ENCODE measurements around the gene CEP164.
"Not testable (repeated sequence)": the region's sequence is repeated elsewhere in the genome, so short reads cannot be mapped to it uniquely, and the experiment has no call there.

The CEP164 gene

GRCh38 chr11:117392001-117392690, 64.5 kb downstream of the CEP164 start:
- Histone ChIP-seq H3K27ac (ENCODE audit: low read depth, low read length) (no peak overlapping the region), H3K4me3 (ENCODE audit: low read length) (no peak overlapping the region), H3K27me3 (ENCODE audit: control insufficient read depth, insufficient read depth, low read length) (no peaks in the 10 kb centered on the region), H3K9ac (ENCODE audit: low read length) (no peak overlapping the region), H3K36me3 (ENCODE audit: control insufficient read depth, insufficient read depth, low read length) (peaks cover 50% of the 10 kb centered on the region), H3K4me1 (ENCODE audit: control insufficient read depth, insufficient read depth, low read length) (no peaks in the 10 kb centered on the region)

GRCh38 chr11:117392979-117393378, 65.3 kb downstream of the CEP164 start:
- no peak overlapping the region for H3K4me3 ChIP-seq (ENCODE audit: low read length)
- no peaks in the 10 kb centered on the region for H3K4me1 ChIP-seq (ENCODE audit: control insufficient read depth, insufficient read depth, low read length)
- no peaks in the 10 kb centered on the region for H3K27me3 ChIP-seq (ENCODE audit: control insufficient read depth, insufficient read depth, low read length)
- peaks cover 48% of the 10 kb centered on the region for H3K36me3 ChIP-seq (ENCODE audit: control insufficient read depth, insufficient read depth, low read length)
- H3K9ac ChIP-seq (ENCODE audit: low read length), result no peak overlapping the region
- H3K27ac ChIP-seq (ENCODE audit: low read depth, low read length), result no peak overlapping the region

GRCh38 chr11:117394221-117394925, 66.7 kb downstream of the CEP164 start:
- H3K27me3 ChIP-seq (ENCODE audit: control insufficient read depth, insufficient read depth, low read length), result no peaks in the 10 kb centered on the region
- no peak overlapping the region for H3K27ac ChIP-seq (ENCODE audit: low read depth, low read length)
- H3K9ac ChIP-seq (ENCODE audit: low read length), result no peak overlapping the region
- H3K4me3 ChIP-seq (ENCODE audit: low read length), result no peak overlapping the region
- peaks cover 46% of the 10 kb centered on the region for H3K36me3 ChIP-seq (ENCODE audit: control insufficient read depth, insufficient read depth, low read length)
- H3K4me1 ChIP-seq (ENCODE audit: control insufficient read depth, insufficient read depth, low read length), result no peaks in the 10 kb centered on the region

GRCh38 chr11:117395476-117395875, 67.8 kb downstream of the CEP164 start:
- H3K27me3 ChIP-seq (ENCODE audit: control insufficient read depth, insufficient read depth, low read length), result no peaks in the 10 kb centered on the region
- H3K36me3 ChIP-seq (ENCODE audit: control insufficient read depth, insufficient read depth, low read length), result peaks cover 46% of the 10 kb centered on the region

GRCh38 chr11:117396970-117397369, 69.3 kb downstream of the CEP164 start:
- H3K4me3 ChIP-seq (ENCODE audit: low read length), result no peak overlapping the region
- no peaks in the 10 kb centered on the region for H3K4me1 ChIP-seq (ENCODE audit: control insufficient read depth, insufficient read depth, low read length)
- no peak overlapping the region for H3K27ac ChIP-seq (ENCODE audit: low read depth, low read length)
- peaks cover 34% of the 10 kb centered on the region for H3K36me3 ChIP-seq (ENCODE audit: control insufficient read depth, insufficient read depth, low read length)
- H3K9ac ChIP-seq (ENCODE audit: low read length), result no peak overlapping the region
- no peaks in the 10 kb centered on the region for H3K27me3 ChIP-seq (ENCODE audit: control insufficient read depth, insufficient read depth, low read length)

More at GRCh38 chr11:117395476-117395875, 67.8 kb downstream of the CEP164 start:
- Histone ChIP-seq H3K4me3 (ENCODE audit: low read length) (no peak overlapping the region), H3K4me1 (ENCODE audit: control insufficient read depth, insufficient read depth, low read length) (no peaks in the 10 kb centered on the region), H3K9ac (ENCODE audit: low read length) (no peak overlapping the region), H3K27ac (ENCODE audit: low read depth, low read length) (no peak overlapping the region)

GRCh38 chr11:117398618-117399017, 71.0 kb downstream of the CEP164 start:
- not testable (repeated sequence) for H3K27me3 ChIP-seq (ENCODE audit: control insufficient read depth, insufficient read depth, low read length); H3K27ac ChIP-seq (ENCODE audit: low read depth, low read length); H3K4me3 ChIP-seq (ENCODE audit: low read length); H3K4me1 ChIP-seq (ENCODE audit: control insufficient read depth, insufficient read depth, low read length); H3K9ac ChIP-seq (ENCODE audit: low read length)
- H3K36me3 ChIP-seq (ENCODE audit: control insufficient read depth, insufficient read depth, low read length), result peaks cover 23% of the 10 kb centered on the region

- peaks cover 23% of the 10 kb centered on the region for H3K36me3 ChIP-seq (ENCODE audit: control insufficient read depth, insufficient read depth, low read length)
- not testable (repeated sequence) for H3K27me3 ChIP-seq (ENCODE audit: control insufficient read depth, insufficient read depth, low read length); H3K4me3 ChIP-seq (ENCODE audit: low read length); H3K4me1 ChIP-seq (ENCODE audit: control insufficient read depth, insufficient read depth, low read length); H3K9ac ChIP-seq (ENCODE audit: low read length); H3K27ac ChIP-seq (ENCODE audit: low read depth, low read length)
Observed at GRCh38 chr11:117399100-117399840, 71.6 kb downstream of the CEP164 start.

GRCh38 chr11:117405898-117406297, 78.2 kb downstream of the CEP164 start:
- H3K27me3 ChIP-seq (ENCODE audit: control insufficient read depth, insufficient read depth, low read length); H3K4me1 ChIP-seq (ENCODE audit: control insufficient read depth, insufficient read depth, low read length); H3K27ac ChIP-seq (ENCODE audit: low read depth, low read length); H3K9ac ChIP-seq (ENCODE audit: low read length); H3K4me3 ChIP-seq (ENCODE audit: low read length): not testable (repeated sequence)
- peaks cover 12% of the 10 kb centered on the region for H3K36me3 ChIP-seq (ENCODE audit: control insufficient read depth, insufficient read depth, low read length)

GRCh38 chr11:117407016-117407415, 79.4 kb downstream of the CEP164 start:
- H3K4me1 ChIP-seq (ENCODE audit: control insufficient read depth, insufficient read depth, low read length), result no peaks in the 10 kb centered on the region
- no peak overlapping the region for H3K27ac ChIP-seq (ENCODE audit: low read depth, low read length)
- H3K27me3 ChIP-seq (ENCODE audit: control insufficient read depth, insufficient read depth, low read length), result no peaks in the 10 kb centered on the region
- H3K4me3 ChIP-seq (ENCODE audit: low read length), result no peak overlapping the region
- H3K9ac ChIP-seq (ENCODE audit: low read length), result no peak overlapping the region
- H3K36me3 ChIP-seq (ENCODE audit: control insufficient read depth, insufficient read depth, low read length), result peaks cover 17% of the 10 kb centered on the region

- no peaks in the 10 kb centered on the region for H3K4me1 ChIP-seq (ENCODE audit: control insufficient read depth, insufficient read depth, low read length)
- H3K36me3 ChIP-seq (ENCODE audit: control insufficient read depth, insufficient read depth, low read length), result peaks cover 18% of the 10 kb centered on the region
- no peak overlapping the region for H3K9ac ChIP-seq (ENCODE audit: low read length)
- no peak overlapping the region for H3K4me3 ChIP-seq (ENCODE audit: low read length)
- no peaks in the 10 kb centered on the region for H3K27me3 ChIP-seq (ENCODE audit: control insufficient read depth, insufficient read depth, low read length)
- H3K27ac ChIP-seq (ENCODE audit: low read depth, low read length), result no peak overlapping the region
Observed at GRCh38 chr11:117408356-117408755, 80.7 kb downstream of the CEP164 start.

- H3K36me3 ChIP-seq (ENCODE audit: control insufficient read depth, insufficient read depth, low read length), result peaks cover 18% of the 10 kb centered on the region
- no peaks in the 10 kb centered on the region for H3K4me1 ChIP-seq (ENCODE audit: control insufficient read depth, insufficient read depth, low read length)
Observed at GRCh38 chr11:117409511-117409910, 81.9 kb downstream of the CEP164 start.

GRCh38 chr11:117410238-117410637, 82.6 kb downstream of the CEP164 start:
- no peaks in the 10 kb centered on the region for H3K27me3 ChIP-seq (ENCODE audit: control insufficient read depth, insufficient read depth, low read length)
- H3K4me1 ChIP-seq (ENCODE audit: control insufficient read depth, insufficient read depth, low read length), result no peaks in the 10 kb centered on the region
- no peak overlapping the region for H3K27ac ChIP-seq (ENCODE audit: low read depth, low read length)
- no peak overlapping the region for H3K9ac ChIP-seq (ENCODE audit: low read length)
- no peak overlapping the region for H3K4me3 ChIP-seq (ENCODE audit: low read length)
- H3K36me3 ChIP-seq (ENCODE audit: control insufficient read depth, insufficient read depth, low read length), result peaks cover 18% of the 10 kb centered on the region

More at GRCh38 chr11:117409511-117409910, 81.9 kb downstream of the CEP164 start:
- H3K27me3 ChIP-seq (ENCODE audit: control insufficient read depth, insufficient read depth, low read length), result no peaks in the 10 kb centered on the region
- H3K27ac ChIP-seq (ENCODE audit: low read depth, low read length), result no peak overlapping the region
- H3K9ac ChIP-seq (ENCODE audit: low read length), result no peak overlapping the region
- no peak overlapping the region for H3K4me3 ChIP-seq (ENCODE audit: low read length)
